Measurements from ENCODE around the gene LRRC46. TPM values are rescaled to one million over a fixed set of nuclear protein-coding genes. Genes with fewer than 3 reads are reported as not detected.

LRRC46 gene
- polyA plus RNA-seq, 3 donors, result 2.4 to 2.8 (median 2.4) TPM

GRCh38 chr17:47875011-47875985 is 43.8 kb downstream of the LRRC46 start:
- DNase-seq (ENCODE audit: low read depth in 3 of 3, low spot score in 2 of 3), result no peak

GRCh38 chr17:47877368-47878034 is 46.0 kb downstream of the LRRC46 start:
- peak in 1 of 3 donors; percentile 71 for DNase-seq (ENCODE audit: low read depth in 3 of 3, low spot score in 2 of 3)

GRCh38 chr17:47878203-47879027 is 46.9 kb downstream of the LRRC46 start:
- DNase-seq (ENCODE audit: low read depth in 3 of 3, low spot score in 2 of 3), result no peak

GRCh38 chr17:47879028-47879585 is 47.6 kb downstream of the LRRC46 start:
- DNase-seq (ENCODE audit: low read depth in 3 of 3, low spot score in 2 of 3), result no peak

- DNase-seq (ENCODE audit: low read depth in 3 of 3, low spot score in 2 of 3), result no peak
Observed at GRCh38 chr17:47879776-47880454, 48.4 kb downstream of the LRRC46 start.

GRCh38 chr17:47882247-47882646 is 50.8 kb downstream of the LRRC46 start:
- no peak for DNase-seq (ENCODE audit: low read depth in 3 of 3, low spot score in 2 of 3)

- no peak for DNase-seq (ENCODE audit: low read depth in 3 of 3, low spot score in 2 of 3)
Observed at GRCh38 chr17:47882695-47883588, 51.5 kb downstream of the LRRC46 start.

GRCh38 chr17:47883589-47884426 is 52.3 kb downstream of the LRRC46 start:
- DNase-seq (ENCODE audit: low read depth in 3 of 3, low spot score in 2 of 3), result no peak

- DNase-seq (ENCODE audit: low read depth in 3 of 3, low spot score in 2 of 3), result no peak
Observed at GRCh38 chr17:47884427-47884740, 52.9 kb downstream of the LRRC46 start.

GRCh38 chr17:47884905-47885730 is 53.6 kb downstream of the LRRC46 start:
- DNase-seq (ENCODE audit: low read depth in 3 of 3, low spot score in 2 of 3), result no peak

Other genes with a start within 250 kb of the LRRC46 start
- 100 to 1,000 TPM; 264 to 297 (median 270) TPM for gene KPNB1, start 181.8 kb upstream of the LRRC46 start, polyA plus RNA-seq (ENCODE audit: insufficient read length in 3 of 3)
- 10 to 100 TPM; 20.0 to 22.5 (median 22.0) TPM for gene TBKBP1, start 137.5 kb upstream of the LRRC46 start, polyA plus RNA-seq (ENCODE audit: insufficient read length in 3 of 3)
- gene TBX21, start 98.4 kb upstream of the LRRC46 start, polyA plus RNA-seq (ENCODE audit: insufficient read length in 3 of 3), result under 1 TPM; 0.10 to 0.17 (median 0.13) TPM
- gene OSBPL7, start 9.9 kb upstream of the LRRC46 start, polyA plus RNA-seq (ENCODE audit: insufficient read length in 3 of 3), result 10 to 100 TPM in 2 of 3 donors, 1 to 10 TPM in 1; 9.3 to 12.3 (median 11.7) TPM
- 10 to 100 TPM; 55.6 to 57.8 (median 55.8) TPM for gene MRPL10, start 129 bp upstream of the LRRC46 start, polyA plus RNA-seq (ENCODE audit: insufficient read length in 3 of 3)
- 10 to 100 TPM; 40.6 to 61.8 (median 55.4) TPM for gene SCRN2, start 9.6 kb downstream of the LRRC46 start, polyA plus RNA-seq (ENCODE audit: insufficient read length in 3 of 3)
- gene SP6, start 19.5 kb downstream of the LRRC46 start, polyA plus RNA-seq (ENCODE audit: insufficient read length in 3 of 3), result 1 to 10 TPM; 2.4 to 2.9 (median 2.6) TPM
- gene SP2, start 64.6 kb downstream of the LRRC46 start, polyA plus RNA-seq (ENCODE audit: insufficient read length in 3 of 3), result 10 to 100 TPM; 20.1 to 21.7 (median 20.7) TPM
- gene PNPO, start 109.9 kb downstream of the LRRC46 start, polyA plus RNA-seq (ENCODE audit: insufficient read length in 3 of 3), result 10 to 100 TPM; 17.5 to 20.2 (median 19.6) TPM
- 10 to 100 TPM; 22.6 to 25.9 (median 24.6) TPM for gene PRR15L, start 126.2 kb downstream of the LRRC46 start, polyA plus RNA-seq (ENCODE audit: insufficient read length in 3 of 3)
- 100 to 1,000 TPM; 117 to 147 (median 140) TPM for gene CDK5RAP3, start 139.4 kb downstream of the LRRC46 start, polyA plus RNA-seq (ENCODE audit: insufficient read length in 3 of 3)
- 10 to 100 TPM; 17.5 to 18.9 (median 18.7) TPM for gene COPZ2, start 206.1 kb downstream of the LRRC46 start, polyA plus RNA-seq (ENCODE audit: insufficient read length in 3 of 3)
- 100 to 1,000 TPM; 264 to 274 (median 266) TPM for gene NFE2L1, start 216.7 kb downstream of the LRRC46 start, polyA plus RNA-seq (ENCODE audit: insufficient read length in 3 of 3)